Endothelial cell of umbilical vein (primary cell): ENCODE results near the gene CHMP2B.

ENCODE experiments used
- FOS ChIP-seq: IDR thresholded peaks from 2 replicates; pipeline ENCODE4 v1.6.1; 2011; ENCODE audit warnings: mild to moderate bottlenecking, low read length, moderate library complexity, borderline replicate concordance; ENCODE audit not compliant: insufficient read depth
- JUN ChIP-seq: IDR thresholded peaks from 2 replicates; pipeline ENCODE4 v1.6.1; 2011; ENCODE audit warnings: borderline replicate concordance, low read depth; ENCODE audit not compliant: insufficient read length, insufficient read depth
- POLR2A ChIP-seq: IDR thresholded peaks from 2 replicates; pipeline ENCODE4 v1.6.1; 2012; ENCODE audit warnings: low read depth, mild to moderate bottlenecking, control low read depth, low read length
- POLR2AphosphoS5 ChIP-seq: IDR thresholded peaks from 2 replicates; pipeline ENCODE4 v1.6.1; 2012; ENCODE audit warnings: low read depth, mild to moderate bottlenecking, control low read depth, low read length, moderate library complexity; ENCODE audit not compliant: insufficient read depth
- TF ChIP-seq, protein P1 (sequence below), 2 donors: IDR thresholded peaks; 1 replicate in 1 of 2; 2 replicates in 1 of 2; pipeline ENCODE4 v1.5.1; 2011; ENCODE audit warnings: low read length in 2 of 2, mild to moderate bottlenecking in 2 of 2, moderate library complexity in 2 of 2, control low read depth in 1 of 2, inconsistent platforms in 1 of 2, low read depth in 1 of 2; ENCODE audit not compliant: insufficient read depth in 1 of 2; ENCODE audit errors: extremely low read depth in 1 of 2
- TF ChIP-seq, protein P2 (sequence below): IDR thresholded peaks from 2 replicates; pipeline ENCODE4 v1.6.1; 2011; ENCODE audit not compliant: insufficient read depth, insufficient read length

DNA sequence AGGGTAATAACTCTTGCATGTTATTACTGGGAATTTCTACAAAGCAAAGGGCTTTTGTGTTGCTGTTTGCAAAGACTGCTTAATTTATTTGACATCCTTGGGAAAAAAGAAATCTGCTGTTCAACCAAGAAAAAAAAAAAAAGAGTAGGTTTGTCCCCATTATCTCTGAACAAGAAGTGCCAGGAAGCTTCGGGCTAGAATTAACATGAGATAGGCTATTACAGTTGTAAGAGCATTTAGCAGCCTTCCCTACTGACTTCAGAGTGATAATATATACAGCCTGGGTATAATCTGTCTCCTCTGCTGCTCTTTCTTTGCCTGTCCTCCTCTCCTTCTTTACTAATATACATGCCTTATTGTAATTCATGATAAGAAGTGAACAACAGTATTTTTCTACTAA is 23.3 kb upstream of the CHMP2B start:
- TF ChIP-seq, protein P1, sequence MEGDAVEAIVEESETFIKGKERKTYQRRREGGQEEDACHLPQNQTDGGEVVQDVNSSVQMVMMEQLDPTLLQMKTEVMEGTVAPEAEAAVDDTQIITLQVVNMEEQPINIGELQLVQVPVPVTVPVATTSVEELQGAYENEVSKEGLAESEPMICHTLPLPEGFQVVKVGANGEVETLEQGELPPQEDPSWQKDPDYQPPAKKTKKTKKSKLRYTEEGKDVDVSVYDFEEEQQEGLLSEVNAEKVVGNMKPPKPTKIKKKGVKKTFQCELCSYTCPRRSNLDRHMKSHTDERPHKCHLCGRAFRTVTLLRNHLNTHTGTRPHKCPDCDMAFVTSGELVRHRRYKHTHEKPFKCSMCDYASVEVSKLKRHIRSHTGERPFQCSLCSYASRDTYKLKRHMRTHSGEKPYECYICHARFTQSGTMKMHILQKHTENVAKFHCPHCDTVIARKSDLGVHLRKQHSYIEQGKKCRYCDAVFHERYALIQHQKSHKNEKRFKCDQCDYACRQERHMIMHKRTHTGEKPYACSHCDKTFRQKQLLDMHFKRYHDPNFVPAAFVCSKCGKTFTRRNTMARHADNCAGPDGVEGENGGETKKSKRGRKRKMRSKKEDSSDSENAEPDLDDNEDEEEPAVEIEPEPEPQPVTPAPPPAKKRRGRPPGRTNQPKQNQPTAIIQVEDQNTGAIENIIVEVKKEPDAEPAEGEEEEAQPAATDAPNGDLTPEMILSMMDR (IDR thresholded peaks at IDR 0.05; ENCODE audit: extremely low read depth in 1 of 2, insufficient read depth in 1 of 2, low read depth in 1 of 2, low read length in 2 of 2), result no peak
- TF ChIP-seq POLR2A, result no peak
- TF ChIP-seq, protein P2, sequence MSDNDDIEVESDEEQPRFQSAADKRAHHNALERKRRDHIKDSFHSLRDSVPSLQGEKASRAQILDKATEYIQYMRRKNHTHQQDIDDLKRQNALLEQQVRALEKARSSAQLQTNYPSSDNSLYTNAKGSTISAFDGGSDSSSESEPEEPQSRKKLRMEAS, result no peak
- no peak for TF ChIP-seq POLR2AphosphoS5
- TF ChIP-seq FOS, result no peak
- TF ChIP-seq JUN, result no peak
